Endothelial cell of umbilical vein (primary cell): ENCODE measurements around the gene KIF18A. TPM values are rescaled to one million over a fixed set of nuclear protein-coding genes. Genes with fewer than 3 reads are reported as not detected.

ENCODE experiments used
- BruUV-seq: library from RNA; stranded (reverse); fragments of 400-500 nt; replicated peaks from 2 replicates; lab custom pipeline; 2021; lab: Mats Ljungman, UMichigan
- CTCF ChIA-PET: fragments of 300-600, 350-600 bp; sonication (Branson Sonifier 250); formaldehyde crosslinking; loops from one replicate; lab custom pipeline; 2021; ENCODE audit warnings: antibody characterized with exemption, inconsistent platforms; lab: Charles Lee
- POLR2A ChIA-PET: fragments of 300-600, 350-600 bp; sonication (Branson Sonifier 250); formaldehyde crosslinking; loops from one replicate; lab custom pipeline; 2021; ENCODE audit warnings: antibody characterized with exemption, inconsistent platforms; lab: Charles Lee
- DNase-seq: peaks from one replicate; pipeline ENCODE4 v3.0.0-alpha.2; 2011; ENCODE audit warnings: low read depth, low spot score
- FAIRE-seq: peaks from 2 replicates; lab custom pipeline; 2011; peaks lifted over from hg19 to GRCh38; lab: Jason Lieb, UNC
- H2AFZ ChIP-seq: 2 replicates; pipeline ENCODE4 v1.6.0; 2012; ENCODE audit warnings: low read depth, low read length, control low read depth, inconsistent platforms
- H3K27ac ChIP-seq: 2 replicates; pipeline ENCODE4 v1.5.1; 2011; ENCODE audit warnings: low read depth, mild to moderate bottlenecking, control low read depth, low read length, moderate library complexity; ENCODE audit not compliant: insufficient read depth
- H3K27me3 ChIP-seq, 2 experiments: 2 replicates each; pipeline versions ENCODE4 v1.6.0 to v1.6.1; 2011; ENCODE audit warnings: low read length in 2 of 2, mixed read lengths in 1 of 2; ENCODE audit not compliant: control insufficient read depth in 2 of 2, insufficient read depth in 2 of 2
- H3K36me3 ChIP-seq, 2 experiments: 2 replicates in 1 of 2; 3 replicates in 1 of 2; pipeline ENCODE4 v1.5.1; 2011; ENCODE audit warnings: low read length in 2 of 2, mild to moderate bottlenecking in 1 of 2, moderate library complexity in 1 of 2; ENCODE audit not compliant: control insufficient read depth in 2 of 2, insufficient read depth in 2 of 2; ENCODE audit errors: extremely low read depth in 1 of 2
- H3K4me1 ChIP-seq: 3 replicates; pipeline ENCODE4 v1.5.1; 2011; ENCODE audit warnings: mild to moderate bottlenecking, low read length; ENCODE audit not compliant: control insufficient read depth, insufficient read depth; ENCODE audit errors: extremely low read depth
- H3K4me2 ChIP-seq: 2 replicates; pipeline ENCODE4 v1.6.1; 2011; ENCODE audit warnings: low read length, control low read depth, mixed read lengths; ENCODE audit not compliant: insufficient read depth
- H3K4me3 ChIP-seq, 3 experiments: fragments of 200-600 bp in 1 of 3; sonication (generic), shearing (Covaris generic) in 1 of 3; replicated peaks in 1 of 3; 2 replicates each; pipeline ENCODE4 v1.5.1; 2011 to 2016; ENCODE audit warnings: control low read depth in 3 of 3, low read length in 3 of 3, mild to moderate bottlenecking in 2 of 3, inconsistent platforms in 1 of 3, low read depth in 1 of 3, moderate library complexity in 1 of 3; ENCODE audit not compliant: insufficient read depth in 1 of 3
- H3K79me2 ChIP-seq: 2 replicates; pipeline ENCODE4 v1.6.0; 2012; ENCODE audit warnings: low read length, inconsistent platforms; ENCODE audit not compliant: control insufficient read depth, insufficient read depth
- H3K9ac ChIP-seq: replicated peaks from 2 replicates; pipeline ENCODE3; 2011; ENCODE audit warnings: low read length, control low read depth; ENCODE audit not compliant: insufficient read depth; ENCODE audit errors: extremely low read depth
- H3K9me1 ChIP-seq: replicated peaks from 3 replicates; pipeline ENCODE4 v1.6.0; 2011; ENCODE audit warnings: mild to moderate bottlenecking, low read length; ENCODE audit not compliant: control insufficient read depth, insufficient read depth; ENCODE audit errors: extremely low read depth
- H3K9me3 ChIP-seq: replicated peaks from 2 replicates; pipeline ENCODE4 v1.5.1; 2012; ENCODE audit warnings: low read length, inconsistent platforms; ENCODE audit not compliant: control insufficient read depth, insufficient read depth
- H4K20me1 ChIP-seq: replicated peaks from 2 replicates; pipeline ENCODE3; 2011; ENCODE audit warnings: mild to moderate bottlenecking, low read length; ENCODE audit not compliant: control insufficient read depth, insufficient read depth; ENCODE audit errors: extremely low read depth
- EZH2 ChIP-seq: IDR thresholded peaks from 2 replicates; pipeline ENCODE4 v1.6.1; 2012; ENCODE audit warnings: borderline replicate concordance, low read depth, mild to moderate bottlenecking, moderate library complexity, low read length, inconsistent platforms; ENCODE audit not compliant: severe bottlenecking
- FOS ChIP-seq: IDR thresholded peaks from 2 replicates; pipeline ENCODE4 v1.6.1; 2011; ENCODE audit warnings: mild to moderate bottlenecking, low read length, moderate library complexity, borderline replicate concordance; ENCODE audit not compliant: insufficient read depth
- GATA2 ChIP-seq: IDR thresholded peaks from 2 replicates; pipeline ENCODE4 v1.7.0; 2011; ENCODE audit warnings: low read depth, mild to moderate bottlenecking, moderate library complexity, mixed read lengths, low read length; ENCODE audit not compliant: insufficient read length, insufficient read depth
- JUN ChIP-seq: IDR thresholded peaks from 2 replicates; pipeline ENCODE4 v1.6.1; 2011; ENCODE audit warnings: borderline replicate concordance, low read depth; ENCODE audit not compliant: insufficient read length, insufficient read depth
- MYC ChIP-seq: IDR thresholded peaks from one replicate; pipeline ENCODE4 v1.6.1; 2011; ENCODE audit warnings: mild to moderate bottlenecking, low read depth, low read length
- POLR2A ChIP-seq: IDR thresholded peaks from 2 replicates; pipeline ENCODE4 v1.6.1; 2012; ENCODE audit warnings: low read depth, mild to moderate bottlenecking, control low read depth, low read length
- POLR2AphosphoS5 ChIP-seq: IDR thresholded peaks from 2 replicates; pipeline ENCODE4 v1.6.1; 2012; ENCODE audit warnings: low read depth, mild to moderate bottlenecking, control low read depth, low read length, moderate library complexity; ENCODE audit not compliant: insufficient read depth
- dilution Hi-C: fragments of 300-500 bp; cut with MboI; formaldehyde crosslinking; loops from one replicate; pipeline ENCODE4 v1.15.0; 2019; ENCODE audit warnings: low sequenced_read_pairs; ENCODE audit not compliant: extremely low pct_ligation_motif_present
- intact Hi-C: fragments of 100-400 bp; cut with micrococcal nuclease; formaldehyde crosslinking; loops from one replicate; pipeline ENCODE4 v1.10.0; 2022
- polyA plus RNA-seq, 4 experiments: library from polyadenylated mRNA; depleted of rRNA in 3 of 4; stranded (reverse) in 3 of 4; unstranded in 1 of 4; fragments of >200 nt; gene quantifications; 2 replicates each; pipeline versions ENCODE4 v1.2.1 to v1.2.3, GENCODE V29; 2011 to 2012; ENCODE audit warnings: missing spikeins in 1 of 4
- total RNA-seq: library from RNA; stranded (reverse); gene quantifications from 2 replicates; pipeline ENCODE4 v1.2.3, GENCODE V29; 2021
- TF ChIP-seq, protein P1 (sequence below): IDR thresholded peaks from 2 replicates; pipeline ENCODE4 v1.6.1; 2011; ENCODE audit not compliant: insufficient read depth, insufficient read length
- TF ChIP-seq, protein P2 (sequence below), 2 donors: IDR thresholded peaks; 1 replicate in 1 of 2; 2 replicates in 1 of 2; pipeline ENCODE4 v1.5.1; 2011; ENCODE audit warnings: low read length in 2 of 2, mild to moderate bottlenecking in 2 of 2, moderate library complexity in 2 of 2, control low read depth in 1 of 2, inconsistent platforms in 1 of 2, low read depth in 1 of 2; ENCODE audit not compliant: insufficient read depth in 1 of 2; ENCODE audit errors: extremely low read depth in 1 of 2

KIF18A gene
- total and polyA plus RNA-seq, 2 donors (not counting 3 experiments of a cell fraction or from before 2014, with no cell fraction given) = 2.5 to 18.5 TPM

DNA sequence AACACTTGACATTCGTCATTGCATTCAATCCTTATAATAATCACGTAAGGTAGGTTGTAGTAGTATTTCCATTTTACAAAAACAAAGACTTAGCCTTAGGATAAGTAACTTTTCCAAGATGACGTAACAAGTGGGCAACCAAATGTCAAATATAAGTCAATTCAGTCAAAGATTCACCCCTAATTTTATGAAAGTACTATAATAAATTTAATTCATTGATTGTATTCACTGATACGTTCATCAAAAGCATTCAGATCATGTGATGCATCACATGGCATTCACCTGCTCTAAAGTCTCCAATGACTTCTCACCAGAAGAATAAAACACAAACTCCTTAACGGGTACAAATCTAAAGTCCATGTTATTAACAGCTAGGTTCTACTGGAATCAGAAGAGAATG, 2.1 kb downstream of the KIF18A start:
- Histone ChIP-seq H3K9me1 (no peaks in the 10 kb centered on the region), H3K4me1 (peaks cover 28% of the 10 kb centered on the region), H4K20me1 (no peaks in the 10 kb centered on the region), H3K27ac (no peak overlapping the region), H3K36me3 (no peaks in the 10 kb centered on the region), H3K4me3 (peak overlapping the region in 1 of 3 experiments; percentile 13), H3K9ac (no peak overlapping the region), H3K9me3 (no peaks in the 10 kb centered on the region), H3K27me3 (no peaks in the 10 kb centered on the region), H2AFZ (no peak overlapping the region), H3K79me2 (peaks cover 71% of the 10 kb centered on the region), H3K4me2 (peak overlapping the region; percentile 91)
- dilution Hi-C loops (no loop called here), intact Hi-C loops (loop anchor here (5.0 kb wide), 3 partner anchors 174 to 421 kb away; no protein-coding TSS in a partner anchor)
- BruUV-seq = no TSS peak
- DNase-seq (no peak), FAIRE-seq (no peak)
- CTCF ChIA-PET = interaction anchor here (0.7 to 2.3 kb wide), 5 partner anchors 8 to 1223 kb away, joined by 3 to 8 read pairs (median 4); partner anchors contain the start of gene BDNF
- TF ChIP-seq GATA2 = no peak
- POLR2A ChIA-PET = interaction anchor here (0.6 kb wide), 1 partner anchor 595 kb away, joined by 3 read pairs; no protein-coding TSS in a partner anchor

DNA sequence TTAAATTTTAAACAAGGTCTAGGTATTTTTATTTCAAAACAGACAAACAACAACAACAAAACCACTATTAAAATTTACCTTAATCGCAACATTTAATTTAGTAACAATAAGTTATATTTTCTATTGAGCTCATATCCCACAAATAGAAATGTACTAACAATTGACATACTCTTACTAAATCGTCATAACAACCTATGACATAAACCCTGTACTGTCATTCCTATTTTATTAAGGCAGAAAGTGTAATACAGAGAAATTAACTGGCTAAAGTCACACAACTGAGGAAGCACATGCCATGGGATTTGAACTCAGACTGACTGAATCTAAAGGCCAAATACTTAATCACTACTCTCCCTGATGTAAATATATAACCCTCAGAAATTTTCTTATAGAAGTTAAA, 3.0 kb downstream of the KIF18A start:
- Histone ChIP-seq H3K4me1 (peaks cover 28% of the 10 kb centered on the region), H3K27me3 (no peaks in the 10 kb centered on the region), H4K20me1 (no peaks in the 10 kb centered on the region), H3K4me2 (peak overlapping the region; percentile 91), H3K9ac (no peak overlapping the region), H3K4me3 (no peak overlapping the region), H3K36me3 (no peaks in the 10 kb centered on the region), H3K27ac (no peak overlapping the region), H3K79me2 (peaks cover 77% of the 10 kb centered on the region), H3K9me3 (no peaks in the 10 kb centered on the region), H2AFZ (no peak overlapping the region), H3K9me1 (no peaks in the 10 kb centered on the region)
- FAIRE-seq (no peak), DNase-seq (no peak)
- intact Hi-C loops = loop anchor here (5.0 kb wide), 3 partner anchors 173 to 422 kb away; no protein-coding TSS in a partner anchor
- dilution Hi-C loops = no loop called here
- ChIA-PET CTCF (interaction anchor here (0.9 to 1.4 kb wide), 3 partner anchors 9 to 405 kb away, joined by 3 to 7 read pairs (median 3); partner anchors contain the start of gene BDNF), POLR2A (no interaction called here)
- no TSS peak for BruUV-seq
- TF ChIP-seq GATA2 = no peak
- TF ChIP-seq JUN = no peak
- TF ChIP-seq, protein P1, sequence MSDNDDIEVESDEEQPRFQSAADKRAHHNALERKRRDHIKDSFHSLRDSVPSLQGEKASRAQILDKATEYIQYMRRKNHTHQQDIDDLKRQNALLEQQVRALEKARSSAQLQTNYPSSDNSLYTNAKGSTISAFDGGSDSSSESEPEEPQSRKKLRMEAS = no peak
- no peak for TF ChIP-seq POLR2AphosphoS5
- TF ChIP-seq POLR2A = no peak
- no peak for TF ChIP-seq MYC
- no peak for TF ChIP-seq EZH2
- no peak for TF ChIP-seq FOS
- TF ChIP-seq, protein P2, sequence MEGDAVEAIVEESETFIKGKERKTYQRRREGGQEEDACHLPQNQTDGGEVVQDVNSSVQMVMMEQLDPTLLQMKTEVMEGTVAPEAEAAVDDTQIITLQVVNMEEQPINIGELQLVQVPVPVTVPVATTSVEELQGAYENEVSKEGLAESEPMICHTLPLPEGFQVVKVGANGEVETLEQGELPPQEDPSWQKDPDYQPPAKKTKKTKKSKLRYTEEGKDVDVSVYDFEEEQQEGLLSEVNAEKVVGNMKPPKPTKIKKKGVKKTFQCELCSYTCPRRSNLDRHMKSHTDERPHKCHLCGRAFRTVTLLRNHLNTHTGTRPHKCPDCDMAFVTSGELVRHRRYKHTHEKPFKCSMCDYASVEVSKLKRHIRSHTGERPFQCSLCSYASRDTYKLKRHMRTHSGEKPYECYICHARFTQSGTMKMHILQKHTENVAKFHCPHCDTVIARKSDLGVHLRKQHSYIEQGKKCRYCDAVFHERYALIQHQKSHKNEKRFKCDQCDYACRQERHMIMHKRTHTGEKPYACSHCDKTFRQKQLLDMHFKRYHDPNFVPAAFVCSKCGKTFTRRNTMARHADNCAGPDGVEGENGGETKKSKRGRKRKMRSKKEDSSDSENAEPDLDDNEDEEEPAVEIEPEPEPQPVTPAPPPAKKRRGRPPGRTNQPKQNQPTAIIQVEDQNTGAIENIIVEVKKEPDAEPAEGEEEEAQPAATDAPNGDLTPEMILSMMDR (IDR thresholded peaks at IDR 0.05; ENCODE audit: extremely low read depth in 1 of 2, insufficient read depth in 1 of 2, low read depth in 1 of 2, low read length in 2 of 2) = no peak
